Astrocyte of the cerebellum (primary cell): Measurements from ENCODE around the gene HLA-DRB1.
"Not testable (repeated sequence)": the region's sequence is repeated elsewhere in the genome, so short reads cannot be mapped to it uniquely, and the experiment has no call there.

Source experiments
- DNase-seq: peaks from one replicate; pipeline ENCODE4 v3.0.0-alpha.2; 2011; ENCODE audit warnings: low read depth
- H3K4me3 ChIP-seq: 2 replicates; pipeline ENCODE4 v1.5.1; 2011; ENCODE audit warnings: mild to moderate bottlenecking, low read depth, low read length, moderate library complexity
- in situ Hi-C: cut with HindIII; loops from 2 replicates; pipeline ENCODE4 v1.10.0; 2017; ENCODE audit warnings: low sequenced_read_pairs
- TF ChIP-seq, protein P1 (sequence below): IDR thresholded peaks from 2 replicates; pipeline ENCODE4 v1.5.1; 2012; ENCODE audit warnings: low read length, low read depth, moderate library complexity, mild to moderate bottlenecking; ENCODE audit errors: missing control alignments

HLA-DRB1 gene

GRCh38 chr6:32553037-32553742, 36.5 kb downstream of the HLA-DRB1 start:
- in situ Hi-C loops = no loop called here
- no peak overlapping the region for H3K4me3 ChIP-seq
- no peak for DNase-seq
- TF ChIP-seq, protein P1, sequence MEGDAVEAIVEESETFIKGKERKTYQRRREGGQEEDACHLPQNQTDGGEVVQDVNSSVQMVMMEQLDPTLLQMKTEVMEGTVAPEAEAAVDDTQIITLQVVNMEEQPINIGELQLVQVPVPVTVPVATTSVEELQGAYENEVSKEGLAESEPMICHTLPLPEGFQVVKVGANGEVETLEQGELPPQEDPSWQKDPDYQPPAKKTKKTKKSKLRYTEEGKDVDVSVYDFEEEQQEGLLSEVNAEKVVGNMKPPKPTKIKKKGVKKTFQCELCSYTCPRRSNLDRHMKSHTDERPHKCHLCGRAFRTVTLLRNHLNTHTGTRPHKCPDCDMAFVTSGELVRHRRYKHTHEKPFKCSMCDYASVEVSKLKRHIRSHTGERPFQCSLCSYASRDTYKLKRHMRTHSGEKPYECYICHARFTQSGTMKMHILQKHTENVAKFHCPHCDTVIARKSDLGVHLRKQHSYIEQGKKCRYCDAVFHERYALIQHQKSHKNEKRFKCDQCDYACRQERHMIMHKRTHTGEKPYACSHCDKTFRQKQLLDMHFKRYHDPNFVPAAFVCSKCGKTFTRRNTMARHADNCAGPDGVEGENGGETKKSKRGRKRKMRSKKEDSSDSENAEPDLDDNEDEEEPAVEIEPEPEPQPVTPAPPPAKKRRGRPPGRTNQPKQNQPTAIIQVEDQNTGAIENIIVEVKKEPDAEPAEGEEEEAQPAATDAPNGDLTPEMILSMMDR = no peak

GRCh38 chr6:32551410-32551809, 38.2 kb downstream of the HLA-DRB1 start:
- DNase-seq = no peak
- TF ChIP-seq, protein P1 = no peak
- no peak overlapping the region for H3K4me3 ChIP-seq
- in situ Hi-C loops = no loop called here

- TF ChIP-seq, protein P1 = no peak
- in situ Hi-C loops = no loop called here
- DNase-seq = no peak
- no peak overlapping the region for H3K4me3 ChIP-seq
These were observed 49.8 kb downstream of the HLA-DRB1 start for GRCh38 chr6:32539839-32540238.

DNA sequence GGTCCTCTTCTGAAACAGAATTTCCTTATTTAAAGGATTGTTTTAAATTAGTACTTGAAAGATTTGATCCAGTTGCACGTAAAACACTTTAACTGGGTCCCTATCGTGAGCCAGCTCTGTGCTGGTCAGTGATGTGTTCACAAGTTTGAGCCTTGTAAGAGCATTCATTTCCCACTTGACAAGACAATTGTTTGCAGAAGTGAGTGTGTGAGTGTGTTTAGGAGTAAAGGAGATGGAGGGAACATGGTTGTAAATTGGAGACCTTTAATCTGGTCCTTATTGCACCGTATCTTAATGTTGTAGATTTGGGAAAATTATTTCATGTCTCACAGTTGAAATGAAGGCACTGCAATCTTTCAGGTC, 59.2 kb downstream of the HLA-DRB1 start:
- DNase-seq, H3K4me3 ChIP-seq, in situ Hi-C loops: not testable (repeated sequence)

DNA sequence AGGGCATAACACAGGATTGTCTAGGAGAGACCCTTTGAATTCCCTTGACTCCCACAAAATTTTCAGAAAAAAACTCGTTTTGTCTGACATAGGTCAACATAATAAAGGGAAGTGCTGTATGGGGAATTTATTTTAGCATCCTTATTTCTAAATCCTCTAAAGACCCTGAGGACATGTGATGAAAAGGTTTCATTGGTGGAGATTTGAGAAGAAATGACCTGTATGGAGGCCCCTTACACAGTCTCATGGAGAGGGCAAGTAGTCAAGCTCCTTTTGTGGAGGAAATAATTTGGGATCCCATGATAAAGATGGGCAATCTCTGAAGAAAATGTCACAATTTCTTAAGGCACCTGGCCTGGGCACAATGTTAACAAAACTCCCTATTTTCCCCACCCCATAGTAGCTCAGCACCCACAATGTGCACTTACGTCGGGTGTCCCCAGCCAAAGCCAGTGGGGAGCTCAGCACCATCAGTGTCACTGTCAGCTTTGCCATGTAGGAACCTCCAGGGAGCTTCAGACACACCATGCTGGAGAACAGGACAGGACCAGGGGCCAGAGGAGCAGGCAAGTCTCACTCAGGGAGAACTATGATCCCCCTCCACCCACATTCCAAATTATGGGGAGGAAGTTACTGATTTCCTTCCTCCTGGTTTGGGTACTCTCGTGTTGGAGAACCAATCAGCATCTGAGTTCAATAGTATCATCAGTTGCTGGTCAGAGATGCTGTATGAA, 59.8 kb downstream of the HLA-DRB1 start, which contains the start of gene HLA-DRB5:
TSS of gene HLA-DRB5 (minus strand) at position 591 of the 734 bp plus-strand sequence. CDS start at position 528, 63 bp downstream.
- TF ChIP-seq, protein P1 = no peak
- no peak for DNase-seq
- no peak within 1 kb of the TSS for H3K4me3 ChIP-seq
- in situ Hi-C loops = no loop called here
